ENCODE results near the gene R3HDM1.
A peak's percentile ranks its signal among the peaks of the same experiment; 100 is the strongest.

DNA sequence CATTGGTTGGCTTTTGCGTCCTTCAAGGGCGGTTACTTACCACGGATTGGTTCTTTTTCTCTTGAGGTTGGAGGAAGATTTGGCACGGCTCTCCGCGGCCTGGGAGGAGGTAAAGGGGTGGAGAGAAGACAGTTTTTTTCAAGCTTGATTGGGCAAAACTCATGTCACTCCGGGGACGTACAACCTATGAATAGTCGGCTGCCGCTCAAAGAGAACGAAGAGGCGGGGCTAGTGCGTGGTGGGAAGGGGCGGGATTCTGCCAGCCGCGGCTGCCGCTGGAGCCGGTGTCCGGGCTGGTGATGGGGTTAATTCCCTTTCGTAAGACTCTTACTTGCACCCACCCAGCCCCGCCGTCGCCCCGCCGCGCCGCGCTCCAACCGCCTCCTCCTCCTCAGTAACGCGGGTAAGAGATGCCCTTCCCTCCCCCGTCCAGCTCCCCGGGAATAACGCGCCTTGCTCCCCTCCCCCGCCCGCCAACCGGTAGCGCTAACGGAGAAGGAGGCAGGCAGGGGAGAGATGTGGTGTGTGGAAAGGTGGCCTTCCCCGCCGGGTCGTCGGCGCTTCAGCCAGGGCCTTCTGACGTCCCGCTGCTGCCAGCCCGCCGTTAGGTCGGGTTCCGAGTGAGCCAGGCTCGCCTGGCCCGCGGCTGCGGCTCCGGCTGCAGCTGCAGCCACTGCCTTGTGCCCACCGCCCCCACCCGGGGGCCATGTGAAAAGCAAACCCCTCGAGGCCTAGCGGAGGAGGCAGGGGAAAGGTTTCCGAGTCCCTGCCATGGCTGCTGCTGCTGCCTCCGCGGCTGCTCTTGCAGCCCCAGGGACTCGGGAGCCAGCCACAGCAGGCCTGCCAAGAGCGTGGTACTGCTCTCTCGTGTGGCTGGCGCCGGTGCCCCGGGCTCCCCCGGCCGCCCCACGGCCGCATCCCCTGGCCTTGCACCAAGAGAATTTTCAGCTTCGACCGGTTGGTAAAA is at the start of gene R3HDM1:
- TF ChIP-seq, protein P1, sequence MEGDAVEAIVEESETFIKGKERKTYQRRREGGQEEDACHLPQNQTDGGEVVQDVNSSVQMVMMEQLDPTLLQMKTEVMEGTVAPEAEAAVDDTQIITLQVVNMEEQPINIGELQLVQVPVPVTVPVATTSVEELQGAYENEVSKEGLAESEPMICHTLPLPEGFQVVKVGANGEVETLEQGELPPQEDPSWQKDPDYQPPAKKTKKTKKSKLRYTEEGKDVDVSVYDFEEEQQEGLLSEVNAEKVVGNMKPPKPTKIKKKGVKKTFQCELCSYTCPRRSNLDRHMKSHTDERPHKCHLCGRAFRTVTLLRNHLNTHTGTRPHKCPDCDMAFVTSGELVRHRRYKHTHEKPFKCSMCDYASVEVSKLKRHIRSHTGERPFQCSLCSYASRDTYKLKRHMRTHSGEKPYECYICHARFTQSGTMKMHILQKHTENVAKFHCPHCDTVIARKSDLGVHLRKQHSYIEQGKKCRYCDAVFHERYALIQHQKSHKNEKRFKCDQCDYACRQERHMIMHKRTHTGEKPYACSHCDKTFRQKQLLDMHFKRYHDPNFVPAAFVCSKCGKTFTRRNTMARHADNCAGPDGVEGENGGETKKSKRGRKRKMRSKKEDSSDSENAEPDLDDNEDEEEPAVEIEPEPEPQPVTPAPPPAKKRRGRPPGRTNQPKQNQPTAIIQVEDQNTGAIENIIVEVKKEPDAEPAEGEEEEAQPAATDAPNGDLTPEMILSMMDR (IDR thresholded peaks at IDR 0.05): peak in 1 of 6 experiments; percentile 7
- peak in 1 of 4 donors; percentile 33 for TF ChIP-seq POLR2A (IDR thresholded peaks at IDR 0.05)

All from esophagus squamous epithelium (tissue), 4 donors.